ENCODE measurements around the gene LCN12. TPM values are rescaled to one million over a fixed set of nuclear protein-coding genes. Genes with fewer than 3 reads are reported as not detected.

LCN12 gene
- total RNA-seq, 6 experiments from 2014 or later: 2.7 to 36.4 (median 20.3) TPM

DNA sequence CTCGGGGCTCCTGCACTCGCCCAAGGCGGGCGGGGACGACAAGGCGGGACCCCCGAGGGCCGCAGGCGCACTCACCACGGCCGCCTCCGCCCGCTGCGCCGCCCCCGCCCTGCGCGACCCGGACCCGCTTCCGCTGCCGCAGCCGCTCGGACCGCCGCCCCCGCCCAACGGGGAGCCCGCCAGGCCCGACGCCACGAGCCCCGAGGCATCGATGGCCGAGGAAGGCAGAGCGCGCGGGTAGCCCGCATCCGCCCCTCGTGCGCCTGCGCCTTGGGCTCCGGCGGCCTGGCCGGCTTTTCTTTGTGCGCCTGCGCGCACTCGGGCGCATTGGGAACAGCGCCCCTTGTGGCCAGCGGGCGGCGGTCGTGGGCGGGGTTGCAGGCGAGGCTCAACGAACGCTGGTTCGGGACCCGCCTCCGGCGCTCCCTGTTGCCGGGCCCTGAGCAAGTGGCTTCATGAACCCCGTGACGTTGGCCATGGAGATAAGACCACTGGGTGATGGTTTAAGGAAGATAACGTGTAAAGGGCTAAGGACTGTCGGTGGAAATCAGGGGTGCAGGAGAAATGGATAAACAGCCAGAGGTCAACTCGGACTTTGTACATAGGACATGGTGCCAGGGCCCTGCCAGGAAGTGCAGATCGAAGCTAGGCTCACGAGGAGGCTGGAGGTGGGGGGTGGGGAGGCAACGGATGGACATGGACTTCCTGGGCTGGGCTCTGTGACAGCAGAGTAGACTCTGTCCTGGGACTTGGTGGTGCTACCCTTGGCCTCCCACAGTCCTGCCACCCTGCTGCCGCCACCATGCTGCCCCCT, 7.3 kb upstream of the LCN12 start, which contains the start of the genes C8G and FBXW5:
C8G (plus strand) TSS at position 725 of the 814 bp plus-strand sequence; CDS start at position 803, 78 bp downstream.
FBXW5 (minus strand) TSS at position 220 of the 814 bp plus-strand sequence. CDS start 655 bp downstream, outside the sequence.
- 3% methylated on average over 26 of the region's 74 CpGs for WGBS (ENCODE audit: insufficient coverage, low coverage, low lambda C conversion rate, missing lambda C conversion rate)
- Histone ChIP-seq H3K4me3 (peak within 1 kb of the TSS; percentile 72 to 94 (median 75)), H3K9me3 (no peaks in the 10 kb centered on the region), H3K27ac (peak within 1 kb of the TSS; percentile 88 to 98 (median 93)), H3K4me1 (peaks cover 0 to 43% (median 21%) of the 10 kb centered on the region in 4 donors), H3K36me3 (peaks cover 6 to 24% (median 22%) of the 10 kb centered on the region in 4 donors), H3K27me3 (no peaks in the 10 kb centered on the region)
- TF ChIP-seq POLR2A (IDR thresholded peaks at IDR 0.05): peak; percentile 97
- TF ChIP-seq, protein P1, sequence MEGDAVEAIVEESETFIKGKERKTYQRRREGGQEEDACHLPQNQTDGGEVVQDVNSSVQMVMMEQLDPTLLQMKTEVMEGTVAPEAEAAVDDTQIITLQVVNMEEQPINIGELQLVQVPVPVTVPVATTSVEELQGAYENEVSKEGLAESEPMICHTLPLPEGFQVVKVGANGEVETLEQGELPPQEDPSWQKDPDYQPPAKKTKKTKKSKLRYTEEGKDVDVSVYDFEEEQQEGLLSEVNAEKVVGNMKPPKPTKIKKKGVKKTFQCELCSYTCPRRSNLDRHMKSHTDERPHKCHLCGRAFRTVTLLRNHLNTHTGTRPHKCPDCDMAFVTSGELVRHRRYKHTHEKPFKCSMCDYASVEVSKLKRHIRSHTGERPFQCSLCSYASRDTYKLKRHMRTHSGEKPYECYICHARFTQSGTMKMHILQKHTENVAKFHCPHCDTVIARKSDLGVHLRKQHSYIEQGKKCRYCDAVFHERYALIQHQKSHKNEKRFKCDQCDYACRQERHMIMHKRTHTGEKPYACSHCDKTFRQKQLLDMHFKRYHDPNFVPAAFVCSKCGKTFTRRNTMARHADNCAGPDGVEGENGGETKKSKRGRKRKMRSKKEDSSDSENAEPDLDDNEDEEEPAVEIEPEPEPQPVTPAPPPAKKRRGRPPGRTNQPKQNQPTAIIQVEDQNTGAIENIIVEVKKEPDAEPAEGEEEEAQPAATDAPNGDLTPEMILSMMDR (IDR thresholded peaks at IDR 0.05): peak; percentile 99 to 100 (median 99)
- ATAC-seq (peak; percentile 48 to 67 (median 60)), DNase-seq (peak; percentile 97 to 98 (median 98))
- intact Hi-C loops (cut with DNase I): loop anchor here in 1 of 2 donors (10.0 kb wide), 2 partner anchors 60 to 90 kb away; partner anchors contain the start of genes FUT7 and TRAF2

DNA sequence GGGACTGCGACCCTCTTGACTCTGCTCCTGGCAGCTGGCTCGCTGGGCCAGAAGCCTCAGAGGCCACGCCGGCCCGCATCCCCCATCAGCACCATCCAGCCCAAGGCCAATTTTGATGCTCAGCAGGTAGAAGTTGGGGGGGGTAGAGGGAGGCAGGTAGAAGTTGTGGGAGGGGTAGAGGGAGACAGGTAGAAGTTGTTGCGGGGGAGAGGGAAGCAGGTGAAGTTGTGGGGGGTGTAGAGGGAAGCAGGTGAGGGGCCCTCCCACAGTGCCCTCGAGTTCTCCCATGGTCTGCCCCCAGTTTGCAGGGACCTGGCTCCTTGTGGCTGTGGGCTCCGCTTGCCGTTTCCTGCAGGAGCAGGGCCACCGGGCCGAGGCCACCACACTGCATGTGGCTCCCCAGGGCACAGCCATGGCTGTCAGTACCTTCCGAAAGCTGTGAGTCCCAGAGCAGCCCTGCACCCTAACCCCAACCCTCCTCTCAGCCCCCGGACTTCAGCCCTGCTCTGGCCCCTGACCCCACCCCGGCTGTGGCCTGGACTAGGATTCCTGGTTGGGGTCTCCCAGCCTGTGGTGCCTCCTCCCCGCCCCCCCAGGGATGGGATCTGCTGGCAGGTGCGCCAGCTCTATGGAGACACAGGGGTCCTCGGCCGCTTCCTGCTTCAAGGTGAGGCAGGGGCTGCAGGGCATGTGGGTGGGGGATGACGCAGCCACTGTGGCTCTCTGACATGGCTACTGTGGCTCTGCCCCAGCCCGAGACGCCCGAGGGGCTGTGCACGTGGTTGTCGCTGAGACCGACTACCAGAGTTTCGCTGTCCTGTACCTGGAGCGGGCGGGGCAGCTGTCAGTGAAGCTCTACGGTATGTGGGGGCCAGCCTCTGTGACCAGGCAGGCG, 6.5 kb upstream of the LCN12 start:
- peak overlapping the region; percentile 86 to 98 (median 89) for H3K27ac ChIP-seq
- H3K4me1 ChIP-seq: peaks cover 0 to 39% (median 18%) of the 10 kb centered on the region in 4 donors
- peak; percentile 18 for TF ChIP-seq POLR2A (IDR thresholded peaks at IDR 0.05)
- TF ChIP-seq, protein P1 (IDR thresholded peaks at IDR 0.05): no peak
- intact Hi-C loops (cut with DNase I): loop anchor here in 1 of 2 donors (10.0 kb wide), 2 partner anchors 61 to 89 kb away; partner anchors contain the start of genes FUT7 and TRAF2
- DNase-seq: peak in 2 of 3 donors; percentile 62 to 64
- H3K9me3 ChIP-seq: no peaks in the 10 kb centered on the region
- H3K36me3 ChIP-seq: peaks cover 6 to 21% (median 19%) of the 10 kb centered on the region in 4 donors
- no peaks in the 10 kb centered on the region for H3K27me3 ChIP-seq
- ATAC-seq: no peak
- H3K4me3 ChIP-seq: peak overlapping the region; percentile 58 to 94 (median 75)
- 24% methylated on average over 4 of the region's 30 CpGs for WGBS (ENCODE audit: insufficient coverage, low coverage, low lambda C conversion rate, missing lambda C conversion rate)

DNA sequence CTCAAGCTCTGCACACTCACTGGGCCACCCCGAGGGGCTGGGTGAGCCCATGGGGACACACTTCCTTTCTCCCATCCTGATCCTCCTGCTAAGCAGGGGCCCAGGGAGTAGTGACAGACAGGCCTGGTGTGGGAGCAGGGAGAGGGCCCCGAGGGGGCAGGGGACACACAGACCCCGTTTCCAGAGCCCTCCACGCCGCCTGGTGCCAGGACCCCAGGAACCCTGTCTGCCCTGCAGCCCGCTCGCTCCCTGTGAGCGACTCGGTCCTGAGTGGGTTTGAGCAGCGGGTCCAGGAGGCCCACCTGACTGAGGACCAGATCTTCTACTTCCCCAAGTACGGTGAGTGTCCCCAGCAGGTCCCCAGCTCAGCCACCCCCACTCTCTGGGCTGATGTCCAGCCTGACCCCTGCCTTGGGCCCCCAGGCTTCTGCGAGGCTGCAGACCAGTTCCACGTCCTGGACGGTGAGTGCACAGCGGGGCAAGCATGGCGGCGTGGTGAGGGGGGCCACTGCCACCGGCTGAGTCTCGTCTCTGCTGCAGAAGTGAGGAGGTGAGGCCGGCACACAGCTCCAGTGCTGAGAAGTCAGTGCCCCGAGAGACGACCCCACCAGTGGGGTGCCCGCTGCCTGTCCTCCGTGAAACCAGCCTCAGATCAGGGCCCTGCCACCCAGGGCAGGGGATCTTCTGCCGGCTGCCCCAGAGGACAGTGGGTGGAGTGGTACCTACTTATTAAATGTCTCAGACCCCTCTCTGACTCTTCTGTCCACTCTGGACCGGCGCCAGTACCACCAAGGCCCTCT, 5.6 kb upstream of the LCN12 start:
- no peak for ATAC-seq
- peaks cover 0 to 34% (median 15%) of the 10 kb centered on the region in 4 donors for H3K4me1 ChIP-seq
- H3K9me3 ChIP-seq: no peaks in the 10 kb centered on the region
- intact Hi-C loops (cut with DNase I): loop anchor here in 1 of 2 donors (10.0 kb wide), 2 partner anchors 62 to 88 kb away; partner anchors contain the start of genes FUT7 and TRAF2
- TF ChIP-seq, protein P1 (IDR thresholded peaks at IDR 0.05): no peak
- no peak for TF ChIP-seq POLR2A (IDR thresholded peaks at IDR 0.05)
- 8% methylated on average over 2 of the region's 27 CpGs for WGBS (ENCODE audit: insufficient coverage, low coverage, low lambda C conversion rate, missing lambda C conversion rate)
- H3K4me3 ChIP-seq: peak overlapping the region; percentile 58 to 94 (median 75)
- peaks cover 6 to 13% (median 11%) of the 10 kb centered on the region in 4 donors for H3K36me3 ChIP-seq
- DNase-seq: peak; percentile 34 to 71 (median 62)
- peak overlapping the region; percentile 86 to 98 (median 89) for H3K27ac ChIP-seq
- no peaks in the 10 kb centered on the region for H3K27me3 ChIP-seq

Measured in right lobe of liver (tissue), 6 donors.